Activated CD8-positive, alpha-beta T cell treated with anti-CD3 and anti-CD28 coated beads for 36 hours (primary cell): ENCODE data around the gene PLEKHJ1. TPM values are rescaled to one million over a fixed set of nuclear protein-coding genes. Genes with fewer than 3 reads are reported as not detected.
"Not testable (repeated sequence)": the region's sequence is repeated elsewhere in the genome, so short reads cannot be mapped to it uniquely, and the experiment has no call there.

ENCODE experiments used
- ATAC-seq: fragments of 200-7000 bp; cut with Tn5 transposase; one replicate; pipeline ENCODE4 v1.10.0; 2021; ENCODE audit warnings: mild to moderate bottlenecking, moderate library complexity
- CTCF ChIA-PET: fragments of 350-600 bp; sonication (Branson Sonifier 250); formaldehyde crosslinking; loops from one replicate; lab custom pipeline; 2021; ENCODE audit warnings: antibody characterized with exemption; lab: Charles Lee
- POLR2A ChIA-PET: fragments of 350-600 bp; sonication (Branson Sonifier 250); formaldehyde crosslinking; loops from one replicate; lab custom pipeline; 2021; ENCODE audit warnings: antibody characterized with exemption; lab: Charles Lee
- DNase-seq: peaks from one replicate; pipeline ENCODE4 v3.0.0-alpha.2; 2020
- H3K27ac Mint-ChIP-seq: one replicate; pipeline ENCODE4 v1.8.0; 2021; ENCODE audit warnings: mild to moderate bottlenecking, mixed read lengths
- H3K27me3 Mint-ChIP-seq: one replicate; pipeline ENCODE4 v1.8.0; 2021; ENCODE audit warnings: mixed read lengths
- H3K36me3 Mint-ChIP-seq: one replicate; pipeline ENCODE4 v1.8.0; 2021; ENCODE audit warnings: low read depth, mixed read lengths
- H3K4me1 Mint-ChIP-seq: one replicate; pipeline ENCODE4 v1.8.0; 2021; ENCODE audit warnings: low read depth, mixed read lengths
- H3K4me3 Mint-ChIP-seq: one replicate; pipeline ENCODE4 v1.8.0; 2021; ENCODE audit warnings: mild to moderate bottlenecking, moderate library complexity, mixed read lengths
- H3K9me3 Mint-ChIP-seq: one replicate; pipeline ENCODE4 v1.8.0; 2021; ENCODE audit warnings: mixed read lengths
- CTCF ChIP-seq: fragments of 200-600 bp; IDR thresholded peaks from one replicate; pipeline ENCODE4 v1.8.0; 2022; ENCODE audit warnings: antibody characterized with exemption, mild to moderate bottlenecking
- intact Hi-C: fragments of 100-400 bp; cut with micrococcal nuclease; formaldehyde crosslinking; loops from one replicate; pipeline ENCODE4 v1.10.0; 2022
- total RNA-seq, 2 experiments: library from RNA; stranded (reverse); gene quantifications; one replicate each; pipeline ENCODE4 v1.2.3, GENCODE V29; 2021

PLEKHJ1 gene
- total RNA-seq: 10 to 100 TPM; 65.3 to 72.8 TPM

DNA sequence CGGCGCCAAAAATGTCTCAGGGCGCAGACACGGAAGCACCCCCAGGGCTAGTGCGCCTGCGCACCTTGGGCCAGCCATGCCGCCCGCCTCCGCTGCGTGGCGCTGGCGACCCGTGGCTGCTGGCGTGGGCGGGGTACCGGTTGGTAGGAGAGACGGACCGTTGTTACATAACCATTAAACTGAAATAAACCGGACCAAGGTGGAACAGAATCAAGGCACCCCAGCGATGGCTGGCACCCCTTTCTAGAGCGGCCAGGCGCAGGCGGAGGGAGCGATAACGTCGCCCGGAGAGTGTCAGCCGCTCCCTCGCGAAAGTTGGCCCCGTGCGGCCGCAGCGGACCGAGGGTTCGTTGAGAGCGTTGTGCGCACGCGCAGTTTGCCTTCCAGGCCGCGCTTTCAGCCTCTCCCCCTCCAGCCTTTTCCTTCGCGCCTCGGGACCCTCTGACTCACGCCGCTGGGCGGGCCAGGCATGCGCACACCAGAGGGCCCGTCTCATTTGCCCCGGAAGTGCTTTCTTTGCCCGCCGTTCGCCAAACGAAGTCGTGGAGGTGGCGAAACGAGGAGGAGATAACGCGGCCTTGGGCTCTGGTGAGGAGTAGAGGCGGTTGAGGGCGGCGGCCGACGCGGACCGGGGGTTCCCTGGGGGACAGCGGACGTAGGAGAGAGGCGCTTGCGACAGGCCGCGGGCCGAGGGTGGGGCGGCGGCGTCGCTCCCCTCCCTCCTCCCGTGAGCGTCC is at the start of gene PLEKHJ1, which contains the start of gene SF3A2:
Gene PLEKHJ1, minus strand, starts transcription at position 16 of the 737 bp plus-strand sequence. CDS start 81 bp downstream, outside the sequence.
Gene SF3A2, plus strand, starts transcription at position 511 of the 737 bp plus-strand sequence. CDS start 6,595 bp downstream, outside the sequence.
- CTCF ChIA-PET: interaction anchor here (0.7 to 3.3 kb wide), 10 partner anchors 15 to 91 kb away, joined by 3 to 23 read pairs (median 4); partner anchors contain the start of genes AP3D1, LSM7 and SPPL2B
- no peaks in the 10 kb centered on the region for H3K9me3 Mint-ChIP-seq
- H3K36me3 Mint-ChIP-seq: peaks cover 62% of the 10 kb centered on the region

GRCh38 chr19:2283835-2284507 is 47.8 kb upstream of the PLEKHJ1 start:
- Mint-ChIP-seq H3K27ac (no peak overlapping the region), H3K36me3 (no peaks in the 10 kb centered on the region), H3K27me3 (peaks cover 3% of the 10 kb centered on the region), H3K9me3 (no peaks in the 10 kb centered on the region), H3K4me3 (no peak overlapping the region), H3K4me1 (peaks cover 18% of the 10 kb centered on the region)
- DNase-seq: no peak
- no peak for ATAC-seq
- no peak for TF ChIP-seq CTCF
- POLR2A ChIA-PET: interaction anchor here (0.6 to 1.8 kb wide), 4 partner anchors 10 to 1076 kb away, joined by 3 to 6 read pairs (median 3); no protein-coding TSS in a partner anchor
- CTCF ChIA-PET: interaction anchor here (1.8 kb wide), 1 partner anchor 10 kb away, joined by 6 read pairs; no protein-coding TSS in a partner anchor
- intact Hi-C loops: no loop called here

More for the DNA sequence above, at the start of gene PLEKHJ1, which contains the start of gene SF3A2:
- DNase-seq (peak; percentile 98), ATAC-seq (peak; percentile 88)
- Mint-ChIP-seq H3K4me3 (peak within 1 kb of the TSS; percentile 92), H3K27ac (peak within 1 kb of the TSS; percentile 99), H3K4me1 (peaks cover 54% of the 10 kb centered on the region), H3K27me3 (no peaks in the 10 kb centered on the region)
- TF ChIP-seq CTCF: peak; percentile 98
- intact Hi-C loops: loop anchor here (10.0 kb wide), 1 partner anchor 62 kb away; no protein-coding TSS in a partner anchor
- POLR2A ChIA-PET: interaction anchor here (0.6 to 10.4 kb wide), 14 partner anchors 10 to 360 kb away, joined by 3 to 202 read pairs (median 4); partner anchors contain the start of genes AMH and JSRP1

- DNase-seq: no peak
- no peak for TF ChIP-seq CTCF
- no peaks in the 10 kb centered on the region for H3K36me3 Mint-ChIP-seq
- no peaks in the 10 kb centered on the region for H3K27me3 Mint-ChIP-seq
- no peak for ATAC-seq
- H3K9me3 Mint-ChIP-seq: no peaks in the 10 kb centered on the region
- intact Hi-C loops: no loop called here
- H3K4me1 Mint-ChIP-seq: peaks cover 15% of the 10 kb centered on the region
- no peak overlapping the region for H3K27ac Mint-ChIP-seq
- ChIA-PET CTCF (interaction anchor here (1.8 kb wide), 1 partner anchor 8 kb away, joined by 6 read pairs; no protein-coding TSS in a partner anchor), POLR2A (interaction anchor here (0.9 to 1.4 kb wide), 3 partner anchors 13 to 38 kb away, joined by 3 read pairs; no protein-coding TSS in a partner anchor)
- H3K4me3 Mint-ChIP-seq: no peak overlapping the region
Observed at GRCh38 chr19:2282862-2283237, 46.7 kb upstream of the PLEKHJ1 start.

DNA sequence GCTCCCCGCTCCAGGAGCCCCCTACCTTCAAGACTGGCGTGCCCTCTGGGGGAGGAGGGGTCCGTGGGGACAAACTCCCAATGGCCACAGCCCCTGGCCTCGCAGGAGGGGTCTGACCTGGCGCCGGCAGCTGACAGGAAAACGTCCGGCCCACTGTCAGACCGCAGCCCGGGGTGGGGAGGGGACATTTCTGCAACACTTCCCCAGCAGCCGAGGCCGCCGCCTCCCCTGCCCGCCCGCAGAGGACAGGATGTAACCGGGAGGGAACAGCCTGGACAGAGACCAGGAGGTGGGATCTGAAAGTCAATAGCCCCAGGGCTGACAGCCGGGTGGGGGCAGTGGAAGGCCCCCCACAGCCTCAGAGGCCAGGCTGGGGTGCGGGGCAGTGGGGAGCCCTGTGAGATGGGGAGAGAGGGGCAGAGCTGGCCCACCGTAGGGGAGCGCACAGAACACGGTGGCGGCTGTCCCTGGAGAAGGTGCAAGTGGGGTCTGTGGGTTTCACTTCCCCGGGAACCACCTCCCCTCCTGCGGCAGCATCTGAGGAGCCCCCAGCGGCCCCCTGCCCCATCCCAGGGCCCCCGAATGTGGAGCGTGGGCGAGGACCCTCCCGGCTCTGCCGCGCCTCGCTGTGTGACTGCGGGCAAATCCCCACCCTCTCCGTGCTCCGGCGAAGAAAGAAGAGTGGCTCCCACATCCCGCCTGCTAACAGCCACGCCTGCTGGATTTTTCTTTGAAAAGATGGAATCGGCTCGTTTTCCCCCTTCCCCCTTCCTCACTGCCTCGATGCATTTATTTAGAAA is 46.1 kb upstream of the PLEKHJ1 start, which contains the start of gene PEAK3:
Gene PEAK3, minus strand, starts transcription at position 114 of the 800 bp plus-strand sequence. CDS start 1,244 bp downstream, outside the sequence.
- Mint-ChIP-seq H3K36me3 (no peaks in the 10 kb centered on the region), H3K27me3 (no peaks in the 10 kb centered on the region), H3K4me1 (peaks cover 15% of the 10 kb centered on the region), H3K27ac (no peak within 1 kb of the TSS), H3K9me3 (no peaks in the 10 kb centered on the region), H3K4me3 (no peak within 1 kb of the TSS)
- CTCF ChIA-PET: interaction anchor here (0.6 to 1.8 kb wide), 2 partner anchors 8 to 1805 kb away, joined by 4 to 6 read pairs; no protein-coding TSS in a partner anchor
- intact Hi-C loops: no loop called here
- ATAC-seq: peak; percentile 52
- no peak for TF ChIP-seq CTCF
- POLR2A ChIA-PET: interaction anchor here (0.9 to 1.4 kb wide), 3 partner anchors 12 to 39 kb away, joined by 3 read pairs; no protein-coding TSS in a partner anchor
- DNase-seq: peak; percentile 62

GRCh38 chr19:2281265-2282061 is 45.3 kb upstream of the PLEKHJ1 start:
- peaks cover 18% of the 10 kb centered on the region for H3K4me1 Mint-ChIP-seq
- CTCF ChIA-PET, H3K27ac Mint-ChIP-seq, DNase-seq, H3K27me3 Mint-ChIP-seq, H3K4me3 Mint-ChIP-seq, intact Hi-C loops, H3K36me3 Mint-ChIP-seq, H3K9me3 Mint-ChIP-seq, ATAC-seq: not testable (repeated sequence)
- POLR2A ChIA-PET: interaction anchor here (1.4 kb wide), 1 partner anchor 11 kb away, joined by 3 read pairs; no protein-coding TSS in a partner anchor
